Activated T-helper 1 cell treated with anti-CD3 and anti-CD28 coated beads, Interleukin-12 subunit alpha, Interleukin-12 subunit beta, Interleukin-2, Interleukin-4 antibody, amounts not matched to agents 30 ng/mL and 10 ng/mL and 1 ng/mL, durations not matched to agents 14 hours and 24 hours and 36 hours (primary cell): Measurements from ENCODE around the gene CRYBA2. TPM values are rescaled to one million over a fixed set of nuclear protein-coding genes. Genes with fewer than 3 reads are reported as not detected.

Experiments used
- total RNA-seq: library from RNA; stranded (reverse); gene quantifications from 2 replicates; pipeline ENCODE4 v1.2.3, GENCODE V29; 2022

Gene CRYBA2
- total RNA-seq, 1 donor from 2014 or later: 0.36 TPM

Other genes starting within 250 kb of the CRYBA2 start
- 0.24 and 0.39 TPM in 2 replicates for gene CYP27A1, start 211.3 kb downstream of the CRYBA2 start, total RNA-seq
- not detected in 2 replicates for gene PRKAG3, start 161.6 kb downstream of the CRYBA2 start, total RNA-seq
- gene WNT6, start 133.6 kb downstream of the CRYBA2 start, total RNA-seq: not detected in 2 replicates
- 0.10 and 0.18 TPM in 2 replicates for gene WNT10A, start 112.6 kb downstream of the CRYBA2 start, total RNA-seq
- not detected in 2 replicates for gene CDK5R2, start 33.8 kb downstream of the CRYBA2 start, total RNA-seq
- not detected in 2 replicates for gene FEV, start 8.2 kb downstream of the CRYBA2 start, total RNA-seq
- not detected in 2 replicates for gene CFAP65, start 48.1 kb upstream of the CRYBA2 start, total RNA-seq
- gene IHH, start 67.5 kb upstream of the CRYBA2 start, total RNA-seq: not detected in 2 replicates
- gene NHEJ1, start 167.4 kb upstream of the CRYBA2 start, total RNA-seq: 18.1 and 20.7 TPM in 2 replicates
- 1.8 and 1.9 TPM in 2 replicates for gene SLC23A3, start 176.6 kb upstream of the CRYBA2 start, total RNA-seq
- 69.8 and 72.2 TPM in 2 replicates for gene CNPPD1, start 183.5 kb upstream of the CRYBA2 start, total RNA-seq
- gene RETREG2, start 184.9 kb upstream of the CRYBA2 start, total RNA-seq: 58.4 and 61.5 TPM in 2 replicates
- gene ZFAND2B, start 213.4 kb upstream of the CRYBA2 start, total RNA-seq: 35.0 and 41.3 TPM in 2 replicates
- 31.9 and 32.9 TPM in 2 replicates for gene ABCB6, start 225.5 kb upstream of the CRYBA2 start, total RNA-seq
- 55.3 and 57.0 TPM in 2 replicates for gene ATG9A, start 236.2 kb upstream of the CRYBA2 start, total RNA-seq
- gene ANKZF1, start 236.4 kb upstream of the CRYBA2 start, total RNA-seq: 112 and 117 TPM in 2 replicates